ENCODE results near the gene SSMEM1. TPM values are rescaled to one million over a fixed set of nuclear protein-coding genes. Genes with fewer than 3 reads are reported as not detected.
A peak's percentile ranks its signal among the peaks of the same experiment; 100 is the strongest.

The SSMEM1 gene
- total and polyA plus RNA-seq, 9 of the 15 experiments (the other 6 are each of a cell fraction or from before 2014, with no cell fraction given): 0.10 to 0.28 (median 0.18) TPM; not detected in 4

GRCh38 chr7:130227883-130228575, 20.4 kb downstream of the SSMEM1 start:
- no peak overlapping the region for H3K27ac ChIP-seq (ENCODE audit: extremely low read depth, low read depth, low read length)
- DNase-seq (ENCODE audit: extremely low read depth in 1 of 4, low spot score in 3 of 4) (no peak), FAIRE-seq (no peak), ATAC-seq (no peak)
- H3K27me3 ChIP-seq (ENCODE audit: control insufficient read depth in 2 of 2, insufficient read depth in 2 of 2, low read length in 2 of 2): no peaks in the 10 kb centered on the region
- in situ Hi-C loops (cut with MboI): no loop called here
- H4K20me1 ChIP-seq (replicated peaks; ENCODE audit: control insufficient read depth, insufficient read depth, low read length): no peaks in the 10 kb centered on the region
- H3K36me3 ChIP-seq (ENCODE audit: control insufficient read depth, insufficient read depth, low read length): no peaks in the 10 kb centered on the region
- no peak overlapping the region for H2AFZ ChIP-seq (ENCODE audit: low read depth, low read length)
- no peaks in the 10 kb centered on the region; the same call in 1 of the 2 replicates for H3K9me3 ChIP-seq (replicated peaks; ENCODE audit: control insufficient read depth, insufficient read depth, low read depth, low read length)
- no peaks in the 10 kb centered on the region for H3K9me1 ChIP-seq (ENCODE audit: control insufficient read depth, insufficient read depth, low read length)
- ChIA-PET POLR2A (interaction anchor here (1.0 kb wide), 1 partner anchor 10 kb away, joined by 4 read pairs; no protein-coding TSS in a partner anchor), CTCF (ENCODE audit: low intra/inter-chr PET ratio) (no interaction called here)
- no peaks in the 10 kb centered on the region for H3K79me2 ChIP-seq (ENCODE audit: control insufficient read depth, insufficient read depth, low read length)
- H3K9ac ChIP-seq (ENCODE audit: insufficient read depth in 1 of 2, low read depth in 2 of 2, low read length in 2 of 2): no peak overlapping the region
- H3K4me3 ChIP-seq: no peak overlapping the region
- H3K4me1 ChIP-seq (replicated peaks in 1 of 2; ENCODE audit: control insufficient read depth in 2 of 2, insufficient read depth in 2 of 2, low read length in 2 of 2): peaks cover 7 to 9% of the 10 kb centered on the region in 2 experiments
- no peak overlapping the region for H3K4me2 ChIP-seq (ENCODE audit: insufficient read depth, low read length)
- no peak for TF ChIP-seq ZNF644 (tag; IDR thresholded peaks at IDR 0.05; ENCODE audit: low read depth)
- BruUV-seq (replicated peaks): no TSS peak
- WGBS (ENCODE audit: insufficient coverage, low coverage, missing lambda C conversion rate): 38% methylated on average over 1 of the region's 1 CpG
- intact Hi-C loops (cut with micrococcal nuclease): no loop called here

- Histone ChIP-seq H3K4me2 (ENCODE audit: insufficient read depth, low read length) (no peak overlapping the region), H3K9ac (ENCODE audit: insufficient read depth in 1 of 2, low read depth in 2 of 2, low read length in 2 of 2) (no peak overlapping the region), H3K27me3 (ENCODE audit: control insufficient read depth in 2 of 2, insufficient read depth in 2 of 2, low read length in 2 of 2) (no peaks in the 10 kb centered on the region), H3K9me3 (replicated peaks; ENCODE audit: control insufficient read depth, insufficient read depth, low read depth, low read length) (no peaks in the 10 kb centered on the region; the same call in 1 of the 2 replicates), H3K36me3 (ENCODE audit: control insufficient read depth, insufficient read depth, low read length) (no peaks in the 10 kb centered on the region), H4K20me1 (replicated peaks; ENCODE audit: control insufficient read depth, insufficient read depth, low read length) (no peaks in the 10 kb centered on the region), H2AFZ (ENCODE audit: low read depth, low read length) (peak overlapping the region; percentile 50; the same call in 1 of the 2 replicates), H3K79me2 (ENCODE audit: control insufficient read depth, insufficient read depth, low read length) (no peaks in the 10 kb centered on the region), H3K4me1 (replicated peaks in 1 of 2; ENCODE audit: control insufficient read depth in 2 of 2, insufficient read depth in 2 of 2, low read length in 2 of 2) (peaks cover 7 to 9% of the 10 kb centered on the region in 2 experiments), H3K9me1 (ENCODE audit: control insufficient read depth, insufficient read depth, low read length) (no peaks in the 10 kb centered on the region), H3K27ac (ENCODE audit: extremely low read depth, low read depth, low read length) (no peak overlapping the region), H3K4me3 (no peak overlapping the region)
- in situ Hi-C loops (cut with MboI) (no loop called here), intact Hi-C loops (cut with micrococcal nuclease) (no loop called here)
- no peak for DNase-seq (ENCODE audit: extremely low read depth in 1 of 4, low spot score in 3 of 4)
- CTCF ChIA-PET (ENCODE audit: low intra/inter-chr PET ratio): no interaction called here
- POLR2A ChIA-PET: interaction anchor here (0.7 to 1.0 kb wide), 3 partner anchors 11 to 51 kb away, joined by 3 to 4 read pairs (median 3); no protein-coding TSS in a partner anchor
- BruUV-seq (replicated peaks): no TSS peak
- peak; percentile 23; the same call in 1 of the 3 replicates for ATAC-seq
- 42% methylated on average over 7 of the region's 7 CpGs for WGBS (ENCODE audit: insufficient coverage, low coverage, missing lambda C conversion rate)
- no peak for FAIRE-seq
- TF ChIP-seq SPI1 (IDR thresholded peaks at IDR 0.05; ENCODE audit: borderline replicate concordance, low read depth, low read length) (peak; percentile 96), OTX1 (CRISPR knock-in tag; IDR thresholded peaks at IDR 0.05) (no peak), FIP1L1 (IDR thresholded peaks at IDR 0.05; ENCODE audit: low read depth, low read length, poor library complexity, severe bottlenecking) (no peak), SAFB (IDR thresholded peaks at IDR 0.05; ENCODE audit: borderline replicate concordance, low read depth, low read length) (no peak), SIN3A (IDR thresholded peaks at IDR 0.05; ENCODE audit: borderline replicate concordance in 2 of 2, control insufficient read depth in 1 of 2, low read depth in 2 of 2, low read length in 2 of 2) (no peak), ZC3H8 (IDR thresholded peaks at IDR 0.05) (no peak), MAFG (tag; conservative IDR thresholded peaks at IDR 0.05) (no peak), HMBOX1 (IDR thresholded peaks at IDR 0.05) (peak; percentile 94), ZNF507 (tag; conservative IDR thresholded peaks at IDR 0.05) (no peak), EHMT2 (IDR thresholded peaks at IDR 0.05) (no peak), SOX6 (IDR thresholded peaks at IDR 0.05) (peak; percentile 79; the same call in 1 of the 2 replicates)
Measured at GRCh38 chr7:130228840-130229502, 21.3 kb downstream of the SSMEM1 start.
